GM19455 (cell line): ENCODE measurements around the gene MPO.

ENCODE experiments used
- ATAC-seq: cut with Tn5 transposase; IDR thresholded peaks from one replicate; pipeline ENCODE4 v1.9.1; 2021; ENCODE audit not compliant: unreplicated experiment

The MPO gene

DNA sequence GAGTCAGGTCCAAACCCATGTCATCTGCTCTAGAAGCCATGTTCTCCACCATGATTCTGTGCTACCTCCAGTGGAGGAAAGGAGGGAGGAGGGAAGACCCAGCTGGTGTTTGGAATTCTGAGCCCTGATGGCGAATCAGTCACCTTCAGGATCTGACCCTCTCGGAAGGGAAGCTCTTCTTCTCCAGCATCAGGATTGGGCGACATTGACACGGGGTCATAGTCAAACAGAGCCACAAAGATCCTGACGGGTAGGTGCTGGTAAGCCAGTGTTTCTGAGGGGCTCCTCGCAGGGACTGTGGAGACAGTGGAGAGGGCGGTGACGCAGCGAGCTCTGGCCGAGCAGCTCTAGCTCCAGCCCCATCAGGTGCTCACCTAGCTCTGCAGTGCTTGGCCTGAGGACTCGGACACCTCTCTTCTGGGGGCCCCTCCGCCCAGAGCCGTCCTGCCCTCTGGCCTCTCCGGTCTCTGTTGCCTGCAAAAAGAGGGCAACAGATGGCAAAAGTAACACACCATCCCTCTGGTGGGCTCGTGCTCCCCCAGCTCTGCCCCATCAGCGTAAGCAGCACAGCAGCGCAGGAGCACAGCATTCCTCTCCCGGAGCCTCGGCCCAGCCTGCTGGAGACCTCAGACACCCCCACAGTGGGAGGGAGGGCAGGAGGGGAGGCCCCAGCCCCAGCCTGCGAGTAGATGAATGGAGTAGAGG is 26.9 kb upstream of the MPO start:
- ATAC-seq: no peak

DNA sequence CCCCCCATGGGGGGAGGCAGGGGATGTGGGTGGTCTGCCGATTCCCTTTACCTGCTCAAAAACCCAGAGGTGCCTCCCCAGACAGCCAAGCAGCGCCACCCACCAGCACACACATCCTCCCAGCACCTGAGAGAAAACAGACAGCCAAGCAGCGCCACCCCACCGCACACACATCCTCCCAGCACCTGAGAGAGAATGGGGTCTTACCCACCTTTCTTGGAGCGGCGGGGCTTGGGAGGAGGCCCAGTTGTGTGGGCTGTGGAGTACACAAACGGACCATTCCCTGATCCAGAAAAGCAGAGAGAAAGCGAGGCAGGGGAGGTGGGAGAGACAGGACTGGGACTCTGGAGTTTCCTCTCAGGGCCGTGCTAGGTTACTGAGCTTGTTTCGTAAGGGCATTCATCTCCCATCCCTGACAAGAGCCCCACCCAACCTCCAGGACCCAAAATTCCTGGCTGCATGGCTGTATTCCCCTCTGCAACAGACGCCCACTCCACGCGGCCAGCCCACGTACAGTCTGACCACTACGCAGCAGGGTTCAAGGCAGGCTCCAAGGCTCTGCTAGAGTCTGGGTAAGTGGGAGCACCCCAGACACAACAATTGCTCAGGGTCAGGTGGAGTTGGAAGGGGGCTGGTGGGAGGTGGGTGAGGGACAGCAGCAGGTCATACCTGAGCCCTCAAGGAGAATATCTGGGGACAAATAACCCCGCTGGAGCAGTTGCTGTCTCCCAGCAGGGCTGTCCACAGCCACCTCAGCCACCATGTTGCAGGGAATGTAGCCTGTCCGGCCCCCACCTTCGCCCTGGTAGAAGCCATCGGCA is 25.6 kb upstream of the MPO start:
- no peak for ATAC-seq

DNA sequence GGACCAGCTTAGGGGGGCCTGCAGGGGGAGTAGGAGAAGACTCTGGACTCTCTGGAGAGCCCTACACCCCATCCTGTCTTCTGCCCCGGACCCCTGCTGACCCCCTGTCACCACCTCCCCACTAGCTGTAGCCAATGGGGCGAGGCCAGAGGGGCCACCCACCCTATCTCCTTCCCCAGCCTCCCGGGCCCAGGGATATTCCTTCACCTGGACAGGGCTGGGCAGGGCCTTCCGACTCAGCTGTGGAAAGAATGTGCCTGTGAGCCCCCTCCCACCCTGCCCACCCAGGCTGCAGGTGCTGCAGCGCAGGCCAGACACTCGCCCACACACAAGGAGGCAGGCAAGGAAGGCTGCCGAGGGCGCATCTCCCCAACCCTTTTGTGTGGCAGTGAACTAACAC is 24.9 kb upstream of the MPO start:
- no peak for ATAC-seq

DNA sequence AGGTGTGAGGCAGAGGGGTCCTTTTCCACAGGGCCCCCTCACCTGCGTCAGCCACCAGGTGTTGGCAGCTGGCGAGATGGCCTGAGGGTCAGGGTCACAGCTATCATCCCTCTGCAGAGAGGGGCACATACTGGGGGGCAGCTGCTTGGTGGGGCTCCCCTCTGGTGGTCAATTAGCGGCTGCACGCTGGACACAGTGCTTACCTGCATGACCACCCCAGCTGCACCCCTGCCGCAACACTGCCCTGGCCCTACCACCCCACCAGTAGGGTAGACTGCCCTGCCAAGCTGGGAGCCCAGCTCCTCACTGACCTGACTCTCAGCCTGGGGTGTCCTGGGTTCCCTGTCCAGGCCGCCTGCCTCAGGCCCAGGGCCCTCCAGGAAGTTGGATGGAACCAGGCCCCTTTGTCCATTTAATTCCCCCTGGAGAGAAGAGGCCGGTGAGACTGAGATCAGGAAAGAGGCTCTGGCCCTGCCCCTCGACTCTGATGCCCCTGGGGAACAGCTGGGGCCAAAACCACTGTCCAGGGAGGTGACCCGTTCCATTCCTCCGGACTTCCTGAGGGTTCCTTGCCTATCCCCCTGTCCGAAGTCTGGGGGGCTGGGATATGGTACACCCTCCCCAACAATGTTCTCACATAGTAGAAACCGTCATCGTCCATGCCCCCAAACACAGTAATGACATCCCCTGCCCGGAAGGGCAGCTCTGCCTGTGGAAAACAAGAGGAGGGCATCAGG is 24.2 kb upstream of the MPO start:
- ATAC-seq: no peak

DNA sequence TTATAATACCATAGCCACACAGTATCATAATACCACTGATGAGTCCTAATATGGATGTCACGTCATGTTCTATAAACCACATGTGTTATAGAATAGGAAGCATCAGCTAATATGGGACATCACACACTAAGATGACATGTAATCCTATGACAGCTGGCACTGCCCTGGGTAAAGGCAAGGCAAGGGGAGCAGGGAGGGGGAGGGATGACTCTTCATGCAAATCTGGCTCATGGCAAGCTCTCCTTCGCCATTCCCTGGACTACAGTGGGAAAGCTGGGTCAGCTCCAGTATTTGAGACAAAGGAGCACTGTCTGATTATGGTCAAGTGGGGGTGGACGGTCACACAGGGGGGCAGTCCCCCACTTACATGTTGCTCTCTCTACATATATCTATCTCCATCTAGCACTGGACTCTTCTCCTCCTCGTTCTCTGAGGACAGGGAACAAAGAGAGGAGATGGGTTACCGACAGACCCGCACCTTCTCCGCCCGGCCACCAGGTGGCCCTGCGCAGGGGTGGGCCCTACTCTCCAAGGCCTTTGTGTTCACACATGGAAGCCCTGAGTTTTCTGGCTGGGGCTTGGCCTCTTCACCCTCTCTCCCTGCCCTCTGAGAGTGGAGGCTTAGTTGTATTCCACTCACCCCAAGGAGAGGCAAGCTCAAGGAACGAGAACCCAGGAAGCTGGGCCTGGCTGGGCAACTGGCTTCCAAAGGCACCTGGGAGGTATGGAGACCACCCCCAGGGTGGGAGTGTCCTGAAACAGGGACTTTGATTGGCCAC is 23.4 kb upstream of the MPO start:
- no peak for ATAC-seq

DNA sequence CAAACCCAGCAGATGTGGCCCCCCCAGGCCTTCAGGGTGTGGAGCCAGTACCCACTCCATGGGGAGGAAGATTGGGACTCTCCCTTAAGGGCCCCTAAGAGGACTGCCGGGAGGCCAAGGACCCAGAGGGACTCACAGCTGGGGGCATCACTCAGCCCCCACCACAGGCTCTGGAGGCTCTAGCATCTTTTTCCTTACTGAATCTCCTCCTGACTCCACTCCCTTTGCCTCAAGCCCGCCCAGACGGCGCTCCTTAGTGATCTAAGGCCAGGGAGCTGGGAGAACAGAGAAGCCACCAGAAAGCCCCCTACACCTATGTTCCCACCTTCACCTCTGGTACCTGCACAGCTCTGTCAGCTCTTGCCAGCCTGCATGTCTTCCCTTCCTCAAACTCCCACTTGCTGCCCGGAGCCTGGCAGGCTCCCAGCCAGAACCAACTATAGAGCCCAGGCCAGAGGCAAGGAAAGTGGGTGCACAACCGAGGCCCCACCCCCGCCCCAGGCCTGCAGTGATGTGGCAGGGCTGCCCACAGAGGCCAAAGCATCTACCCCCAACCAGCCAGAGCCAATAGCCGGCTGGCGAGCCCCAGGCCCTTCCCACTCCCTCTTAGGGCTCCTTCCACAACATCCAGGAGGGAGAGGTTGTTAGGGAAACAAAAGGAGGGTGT is 22.3 kb upstream of the MPO start:
- ATAC-seq: no peak

DNA sequence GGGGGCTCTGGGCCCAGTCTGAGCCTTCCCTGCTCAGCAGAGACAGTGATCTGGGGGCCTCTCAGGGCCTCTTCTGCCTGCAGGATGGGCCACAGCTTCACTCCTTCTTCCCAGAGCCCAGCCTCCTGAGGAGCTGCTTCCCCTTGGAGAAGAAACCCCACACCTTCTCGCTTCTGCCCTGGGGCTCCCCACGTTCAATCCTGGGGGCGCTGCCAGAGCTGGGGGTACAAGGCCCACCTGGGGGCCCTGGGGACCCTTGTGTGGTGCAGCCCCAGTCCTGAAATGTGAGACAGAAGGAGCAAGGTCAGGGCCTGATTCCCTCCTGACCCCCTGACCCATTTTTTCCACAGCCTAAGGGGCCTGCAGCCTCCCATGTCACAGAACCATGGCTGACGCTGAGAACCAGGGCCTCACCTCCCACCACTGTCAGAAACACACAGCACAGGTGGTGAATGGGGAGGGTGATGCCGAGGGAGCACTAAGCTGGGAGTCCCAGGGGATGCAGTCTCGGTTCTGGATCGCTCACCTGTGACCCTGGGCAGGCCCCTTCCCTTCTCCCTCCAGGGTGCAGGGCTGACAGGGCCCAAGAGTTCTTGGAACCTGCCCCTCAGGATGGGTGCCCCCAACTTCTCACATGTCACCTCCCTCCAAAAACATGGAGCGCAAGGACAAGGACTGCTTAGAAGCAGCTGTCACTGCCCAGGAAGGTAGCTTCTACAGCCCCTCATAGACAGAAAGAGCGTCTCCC is 21.6 kb upstream of the MPO start:
- no peak for ATAC-seq

DNA sequence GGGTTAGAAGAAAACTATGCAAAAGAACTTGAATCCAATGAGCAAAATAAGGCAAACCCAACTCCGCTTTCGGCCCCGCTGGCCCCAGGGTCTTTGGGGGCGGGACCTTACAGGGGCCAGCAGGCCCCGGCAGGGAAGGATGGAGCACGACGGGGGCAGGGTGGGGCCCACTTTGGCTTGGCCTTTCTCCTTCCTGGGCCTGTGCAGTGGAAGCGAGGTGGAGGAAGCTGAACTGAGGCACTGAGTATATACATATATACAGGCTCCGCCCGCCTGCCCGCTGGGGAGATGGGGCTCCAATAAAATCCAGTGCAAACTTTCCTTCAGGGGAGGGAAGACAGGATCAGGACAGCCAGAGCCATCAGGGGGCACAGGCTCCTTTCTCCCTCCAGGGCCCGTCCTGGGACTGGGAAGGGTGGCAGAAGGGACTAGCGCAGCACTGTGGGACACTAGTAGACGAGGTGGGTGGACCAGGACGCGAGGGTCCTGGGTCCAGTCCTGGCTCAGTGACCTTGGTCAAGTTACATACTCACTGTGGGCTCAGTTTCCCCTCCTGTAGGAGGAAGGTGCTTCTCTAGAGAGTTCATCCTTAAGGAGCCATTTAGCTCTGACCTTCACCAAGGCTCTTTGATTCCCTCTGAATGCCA is 20.9 kb upstream of the MPO start:
- ATAC-seq: no peak

DNA sequence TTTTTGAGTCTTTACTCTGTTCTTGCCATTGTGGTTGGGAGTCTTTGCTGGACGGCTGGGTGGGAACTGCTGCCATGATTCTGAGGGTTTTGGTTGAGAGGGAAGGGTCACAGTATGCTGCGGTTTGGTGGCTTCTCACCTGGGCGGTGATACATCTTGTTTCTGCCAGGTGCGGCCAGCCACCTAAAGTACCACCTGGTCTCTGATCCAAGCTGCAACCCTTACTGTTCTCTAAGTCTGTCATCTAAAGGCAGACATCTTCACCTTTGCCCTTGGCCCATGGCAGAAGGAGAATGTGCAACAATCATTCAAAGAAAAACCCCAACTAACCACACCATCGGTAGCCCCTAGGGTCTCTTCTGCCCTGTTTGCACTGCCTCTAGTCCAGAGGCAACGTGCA is 19.6 kb upstream of the MPO start:
- ATAC-seq: no peak

DNA sequence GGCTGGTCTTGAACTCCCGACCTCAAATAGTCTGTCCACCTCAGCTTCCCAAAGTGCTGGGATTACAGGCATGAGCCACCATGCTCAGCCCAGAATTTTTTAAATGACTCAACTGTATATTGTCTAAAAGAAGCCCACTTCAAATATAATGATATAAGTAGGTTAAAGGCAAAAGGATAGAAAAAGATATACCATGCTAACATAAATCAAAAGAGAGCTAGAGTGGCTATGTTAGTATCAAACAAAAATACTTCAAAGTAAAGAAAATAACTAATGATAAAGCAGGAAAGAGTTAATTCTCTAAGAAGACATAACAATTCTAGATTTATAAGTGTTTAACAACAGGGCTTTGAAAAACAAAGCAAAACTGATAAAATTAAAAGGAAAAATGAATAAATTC is 13.3 kb upstream of the MPO start:
- no peak for ATAC-seq

DNA sequence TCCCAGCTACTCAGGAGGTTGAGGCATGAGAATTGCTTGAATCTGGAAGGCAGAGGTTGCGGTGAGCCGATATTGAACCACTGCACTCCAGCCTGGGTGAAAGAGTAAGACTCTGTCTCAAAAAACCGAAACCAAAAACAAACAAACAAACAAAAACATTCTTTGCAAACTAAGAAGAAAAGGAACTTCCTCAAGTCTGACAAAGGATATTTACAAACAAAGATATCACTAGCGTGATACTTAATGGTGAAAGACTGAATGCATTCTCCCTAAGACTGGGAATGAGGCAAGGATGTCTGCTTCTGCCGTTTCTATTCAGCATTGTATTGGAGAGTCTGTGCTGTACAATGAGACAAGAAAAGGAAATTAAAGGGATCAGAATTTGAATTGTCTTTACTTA is 10.5 kb upstream of the MPO start:
- ATAC-seq: no peak

DNA sequence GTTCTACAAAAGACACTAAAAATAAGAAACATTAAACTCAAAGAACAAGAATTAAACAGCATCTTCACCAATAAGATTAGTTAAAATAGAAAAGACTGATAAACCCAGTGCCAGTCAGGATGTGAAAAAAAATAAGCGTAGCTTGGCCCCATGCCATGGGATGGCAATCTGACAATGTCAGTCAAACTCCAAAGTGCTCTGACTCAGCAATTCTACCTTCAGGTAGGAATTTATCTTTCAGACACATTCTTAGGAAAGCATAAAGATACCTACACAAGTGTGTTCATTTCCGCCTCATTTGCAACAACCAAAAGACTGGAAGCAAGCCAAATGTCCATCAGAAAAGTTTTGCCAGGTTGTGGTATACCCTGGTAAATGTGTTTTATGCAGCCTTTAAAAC is 9.1 kb upstream of the MPO start:
- ATAC-seq: no peak

DNA sequence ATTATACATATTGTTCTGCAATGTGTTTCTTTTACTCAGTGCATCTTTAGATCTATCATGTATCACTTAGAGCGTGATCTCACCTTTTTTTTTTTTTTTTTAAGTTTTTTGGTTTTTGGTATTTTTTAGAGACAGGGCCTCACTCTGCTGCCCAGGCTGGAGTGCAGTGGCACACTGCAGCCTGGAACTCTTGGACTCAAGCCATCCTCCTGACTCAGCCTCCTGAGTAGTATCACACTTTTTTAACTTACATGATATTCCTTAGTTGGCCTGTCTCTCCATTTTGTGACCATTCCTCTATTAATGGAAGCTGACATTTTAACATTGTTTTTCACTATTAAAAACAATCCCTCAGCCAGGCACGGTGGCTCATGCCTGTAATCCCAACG is 4.7 kb upstream of the MPO start:
- no peak for ATAC-seq

DNA sequence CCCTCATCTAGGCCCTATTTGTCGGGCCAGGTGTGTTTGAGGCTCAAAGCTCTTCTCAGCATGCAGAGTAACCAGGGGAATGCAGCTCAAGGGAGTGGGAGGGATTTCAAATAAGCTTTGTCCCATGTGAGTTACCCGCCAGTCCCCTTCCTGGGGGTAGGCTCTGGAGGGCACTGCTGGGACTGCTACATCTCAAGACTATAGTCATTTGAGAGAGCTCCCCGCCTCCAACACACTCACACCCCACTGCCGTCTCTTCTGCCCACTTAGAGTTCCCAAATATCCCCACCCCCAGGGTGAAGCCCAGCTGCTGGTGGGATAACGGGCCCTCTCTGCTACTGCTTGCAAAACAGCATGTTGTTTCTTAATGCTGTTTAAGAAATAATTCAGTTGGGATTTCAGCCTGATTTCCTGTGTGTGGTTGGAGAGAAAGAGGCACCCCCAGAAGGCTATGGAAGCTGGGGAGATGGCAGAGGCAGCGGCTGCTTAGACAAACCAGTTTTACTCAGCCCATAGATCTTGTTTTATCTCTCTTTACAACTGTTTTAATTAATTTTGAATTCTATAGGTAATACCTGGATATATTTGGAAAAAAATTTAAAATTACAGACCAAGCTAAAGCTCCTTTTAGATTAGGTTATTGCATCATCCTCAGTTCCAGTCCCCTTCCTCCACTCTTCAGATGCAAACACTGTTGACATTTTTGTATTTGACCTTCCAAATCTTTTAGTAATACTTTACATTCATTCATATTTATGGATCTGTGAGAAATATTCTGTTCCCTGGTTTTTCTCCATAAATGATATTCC is 4.1 kb upstream of the MPO start:
- no peak for ATAC-seq

DNA sequence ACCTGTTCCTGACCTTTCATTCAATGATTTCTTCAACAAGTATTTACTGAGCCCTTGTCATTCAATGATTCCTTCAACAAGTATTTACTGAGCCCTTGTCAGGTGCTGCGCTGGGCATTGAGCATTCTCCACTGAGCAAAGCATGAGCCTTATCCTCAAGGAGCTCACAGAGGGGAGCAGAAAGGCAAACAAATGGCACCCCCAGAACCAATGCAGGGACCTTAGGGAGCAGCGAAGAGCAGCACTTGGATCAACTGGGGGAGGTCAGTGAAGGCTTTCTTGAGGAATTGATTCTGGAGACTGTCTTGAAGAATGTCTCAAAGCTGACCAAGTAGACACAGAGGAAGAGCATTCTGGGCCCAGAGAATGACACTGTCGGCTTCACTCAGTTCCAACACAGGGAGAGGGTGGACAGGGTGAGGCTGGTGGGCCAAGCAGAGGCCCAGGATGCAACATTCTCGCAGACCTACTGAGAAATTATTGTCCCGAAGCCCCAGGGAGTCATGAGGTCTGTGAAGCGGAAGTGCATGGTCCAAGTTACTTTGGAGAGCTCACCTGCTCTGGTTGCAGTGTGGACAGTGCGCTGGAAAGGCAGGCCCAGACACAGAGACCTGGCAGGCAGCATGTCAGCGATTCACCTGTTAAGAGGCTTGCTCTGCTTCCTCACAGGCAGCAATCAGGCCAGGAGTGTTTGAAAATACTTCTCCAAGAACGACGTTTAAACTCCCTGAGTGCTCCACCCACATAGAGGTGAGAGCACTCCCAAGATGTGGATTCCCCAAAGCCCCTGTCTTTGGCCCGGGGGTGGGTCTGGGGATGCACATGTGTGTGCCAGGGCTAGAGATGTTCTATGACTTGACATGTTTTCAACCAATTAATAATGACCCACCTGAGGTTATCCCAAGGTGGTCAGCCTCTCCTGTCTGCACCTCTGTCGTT is 3.2 kb upstream of the MPO start:
- no peak for ATAC-seq

DNA sequence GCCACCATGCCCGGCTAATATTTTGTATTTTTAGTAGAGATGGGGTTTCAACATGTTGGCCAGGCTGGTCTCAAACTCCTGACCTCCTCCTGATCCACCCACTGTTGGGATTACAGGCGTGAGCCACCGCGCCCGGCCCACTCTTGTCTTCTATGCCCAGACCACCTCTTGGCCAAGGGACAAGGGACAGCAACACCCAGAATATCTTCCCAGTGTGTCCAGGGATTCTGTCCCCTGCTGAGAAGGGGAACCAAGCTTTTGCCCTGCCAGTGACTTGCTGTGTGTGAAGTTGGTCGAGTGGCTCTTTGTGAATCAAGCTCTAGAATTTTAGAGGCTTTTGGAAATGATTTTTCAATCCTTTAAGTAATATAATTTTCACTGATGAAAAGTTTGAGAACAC is 1.7 kb upstream of the MPO start:
- no peak for ATAC-seq

DNA sequence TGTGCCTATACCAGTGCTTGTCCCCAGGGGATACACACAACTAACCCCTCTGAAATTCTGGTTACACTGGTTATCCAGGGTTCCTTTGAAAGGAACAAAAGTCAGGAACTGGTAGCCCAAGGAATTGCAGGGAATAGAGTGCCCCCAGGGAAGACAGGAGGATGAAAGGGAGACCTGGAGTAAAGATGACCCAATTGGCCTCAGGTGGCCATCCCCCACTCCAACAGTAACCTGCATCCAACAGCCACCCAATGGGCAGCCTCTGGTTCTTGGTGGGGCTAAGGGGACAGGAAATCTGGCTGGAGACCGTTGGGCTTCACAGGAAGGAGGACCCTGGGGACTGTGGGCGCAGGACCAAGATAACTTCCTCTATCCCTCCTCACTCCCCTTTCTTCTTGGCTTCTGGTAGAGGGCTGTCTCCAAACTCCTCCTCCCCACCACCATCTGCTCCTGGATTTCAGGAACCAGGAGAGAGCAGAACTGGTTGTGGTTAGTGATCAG is 826 bp upstream of the MPO start:
- ATAC-seq: no peak
